IMR-90 (cell line): ENCODE results near the gene CYB5D1. TPM values are rescaled to one million over a fixed set of nuclear protein-coding genes. Genes with fewer than 3 reads are reported as not detected.
A peak's percentile ranks its signal among the peaks of the same experiment; 100 is the strongest.
"Not testable (repeated sequence)": the region's sequence is repeated elsewhere in the genome, so short reads cannot be mapped to it uniquely, and the experiment has no call there.

Experiments
- ATAC-seq: fragments of 200-7000 bp; cut with Tn5 transposase; 2 replicates; pipeline ENCODE4 v1.9.1; 2020; ENCODE audit warnings: low read depth, mild to moderate bottlenecking, moderate library complexity
- BruUV-seq: library from RNA; stranded (reverse); fragments of 400-500 nt; replicated peaks from 2 replicates; lab custom pipeline; 2021; lab: Mats Ljungman, UMichigan
- CTCF ChIA-PET: fragments of 300-600 bp; formaldehyde crosslinking; extraction: SDS; loops from one replicate; lab custom pipeline; 2021; ENCODE audit warnings: antibody characterized with exemption; lab: Yijun Ruan, JAX
- POLR2A ChIA-PET: fragments of 300-600 bp; sonication (Branson Sonifier 250); formaldehyde crosslinking; loops from one replicate; lab custom pipeline; 2022; ENCODE audit warnings: antibody characterized with exemption; ENCODE audit not compliant: unreplicated experiment; lab: Charles Lee
- DNase-seq: peaks from one replicate; pipeline ENCODE4 v3.0.0; 2013
- H2AFZ ChIP-seq: replicated peaks from 2 replicates; pipeline ENCODE3; 2013; ENCODE audit warnings: low read length, mild to moderate bottlenecking; ENCODE audit not compliant: poor library complexity
- H2AK5ac ChIP-seq: 2 replicates; pipeline ENCODE4 v1.6.1; 2013; ENCODE audit warnings: low read depth, low read length, inconsistent platforms
- H2AK9ac ChIP-seq: replicated peaks from 2 replicates; pipeline ENCODE3; 2013; ENCODE audit warnings: mild to moderate bottlenecking, low read depth, low read length, moderate library complexity; ENCODE audit not compliant: poor library complexity
- H2BK120ac ChIP-seq: 2 replicates; pipeline ENCODE4 v1.6.1; 2013; ENCODE audit warnings: low read depth, low read length, inconsistent platforms
- H2BK15ac ChIP-seq: 3 replicates; pipeline ENCODE4 v1.6.1; 2013; ENCODE audit warnings: low read depth, low read length, inconsistent platforms
- H2BK20ac ChIP-seq: 2 replicates; pipeline ENCODE4 v1.6.1; 2013; ENCODE audit warnings: low read depth, mild to moderate bottlenecking, inconsistent platforms, low read length, moderate library complexity
- H2BK5ac ChIP-seq: 2 replicates; pipeline ENCODE4 v1.6.1; 2013; ENCODE audit warnings: mild to moderate bottlenecking, low read depth, low read length, inconsistent platforms; ENCODE audit not compliant: poor library complexity, severe bottlenecking
- H3K14ac ChIP-seq: replicated peaks from 2 replicates; pipeline ENCODE4 v1.6.1; 2013; ENCODE audit warnings: low read depth, low read length, inconsistent platforms
- H3K18ac ChIP-seq: 2 replicates; pipeline ENCODE4 v1.6.1; 2013; ENCODE audit warnings: low read depth, low read length, control low read depth
- H3K23ac ChIP-seq: 2 replicates; pipeline ENCODE4 v1.6.1; 2013; ENCODE audit warnings: low read depth, low read length, inconsistent platforms
- H3K27ac ChIP-seq: 2 replicates; pipeline ENCODE4 v1.5.1; 2013; ENCODE audit warnings: mild to moderate bottlenecking, control low read depth, low read length; ENCODE audit not compliant: insufficient read depth
- H3K27me3 ChIP-seq: 2 replicates; pipeline ENCODE4 v1.6.1; 2013; ENCODE audit warnings: low read length; ENCODE audit not compliant: control insufficient read depth, insufficient read depth
- H3K36me3 ChIP-seq: 2 replicates; pipeline ENCODE4 v1.6.1; 2013; ENCODE audit warnings: low read length, mixed read lengths; ENCODE audit not compliant: control insufficient read depth, insufficient read depth
- H3K4ac ChIP-seq: 2 replicates; pipeline ENCODE4 v1.6.1; 2013; ENCODE audit warnings: low read depth, low read length, inconsistent platforms
- H3K4me1 ChIP-seq: 2 replicates; pipeline ENCODE4 v1.6.1; 2013; ENCODE audit warnings: low read length, mixed read lengths; ENCODE audit not compliant: control insufficient read depth, insufficient read depth
- H3K4me2 ChIP-seq: 2 replicates; pipeline ENCODE4 v1.6.1; 2013; ENCODE audit warnings: low read depth, mild to moderate bottlenecking, control low read depth, low read length, moderate library complexity
- H3K4me3 ChIP-seq: 2 replicates; pipeline ENCODE4 v1.5.1; 2013; ENCODE audit warnings: low read depth, mild to moderate bottlenecking, control low read depth, low read length, moderate library complexity; ENCODE audit not compliant: insufficient read depth
- H3K56ac ChIP-seq: 2 replicates; pipeline ENCODE4 v1.6.1; 2013; ENCODE audit warnings: low read length, inconsistent platforms; ENCODE audit not compliant: insufficient read depth; ENCODE audit errors: extremely low read depth
- H3K79me1 ChIP-seq, 2 experiments: 2 replicates each; pipeline ENCODE4 v1.6.1; 2013; ENCODE audit warnings: low read length in 2 of 2, inconsistent platforms in 1 of 2, low read depth in 1 of 2
- H3K9ac ChIP-seq: 2 replicates; pipeline ENCODE4 v1.6.1; 2013; ENCODE audit warnings: low read depth, low read length, control low read depth
- H3K9me1 ChIP-seq: 2 replicates; pipeline ENCODE4 v1.6.1; 2013; ENCODE audit warnings: low read length, inconsistent platforms; ENCODE audit not compliant: insufficient read depth
- H3K9me3 ChIP-seq: 2 replicates; pipeline ENCODE4 v1.6.1; 2013; ENCODE audit warnings: low read length; ENCODE audit not compliant: control insufficient read depth, insufficient read depth
- H4K20me1 ChIP-seq: 2 replicates; pipeline ENCODE4 v1.6.1; 2013; ENCODE audit warnings: low read length, inconsistent platforms; ENCODE audit not compliant: insufficient read depth
- H4K5ac ChIP-seq: 2 replicates; pipeline ENCODE4 v1.6.1; 2013; ENCODE audit warnings: mild to moderate bottlenecking, low read depth, low read length, control low read depth
- H4K8ac ChIP-seq, 2 experiments: 2 replicates each; pipeline ENCODE4 v1.6.1; 2013; ENCODE audit warnings: low read depth in 2 of 2, low read length in 2 of 2, control low read depth in 1 of 2, inconsistent platforms in 1 of 2
- H4K91ac ChIP-seq: 2 replicates; pipeline ENCODE4 v1.6.1; 2013; ENCODE audit warnings: low read depth, low read length, inconsistent platforms; ENCODE audit not compliant: insufficient read depth
- CEBPB ChIP-seq: IDR thresholded peaks from 2 replicates; pipeline ENCODE4 v1.6.1; 2012; ENCODE audit warnings: low read depth, low read length, improper control_type of control experiment
- WGBS, 2 experiments: methylation state at CpG; one replicate each; pipeline versions ENCODE4 v1.1.5 to v1.1.7; 2013; ENCODE audit warnings: missing lambda C conversion rate in 2 of 2; ENCODE audit not compliant: insufficient read length in 1 of 2; ENCODE audit errors: extremely low coverage in 2 of 2; 5-methylcytosine and 5-hydroxymethylcytosine counted together
- dilution Hi-C: fragments of 300-500 bp; cut with HindIII; formaldehyde crosslinking; loops from one replicate; pipeline ENCODE4 v1.14.3; 2018; ENCODE audit warnings: low sequenced_read_pairs; ENCODE audit not compliant: unreplicated experiment
- in situ Hi-C: fragments of 300-500 bp; cut with MboI; formaldehyde crosslinking; loops from 3 replicates; pipeline ENCODE4 v1.14.3; 2019; ENCODE audit warnings: low sequenced_read_pairs, inconsistent platforms, mixed read lengths
- intact Hi-C: fragments of 100-400 bp; cut with micrococcal nuclease; formaldehyde crosslinking; loops from 2 replicates; pipeline ENCODE4 v1.10.0; 2022
- polyA plus RNA-seq, 3 experiments: library from polyadenylated mRNA; depleted of rRNA; stranded (reverse); fragments of >200 nt; gene quantifications; 2 replicates each; pipeline ENCODE4 v1.2.3, GENCODE V29; 2012; ENCODE audit warnings: low replicate concordance in 1 of 3
- total RNA-seq: library from RNA; depleted of rRNA; stranded (reverse); fragments of >200 nt; gene quantifications from 2 replicates; pipeline ENCODE4 v1.2.3, GENCODE V29; 2012

CYB5D1 gene
- total and polyA plus RNA-seq, 2 of the 4 experiments (the other 2 are of a cell fraction) = 8.8 to 10.8 TPM

GRCh38 chr17:7809791-7810343 is 47.9 kb upstream of the CYB5D1 start:
- Histone ChIP-seq H3K27me3 (peaks cover 17% of the 10 kb centered on the region), H2AK5ac (peak overlapping the region; percentile 25)
- H3K4me3 ChIP-seq, H3K36me3 ChIP-seq, ATAC-seq, H4K8ac ChIP-seq, POLR2A ChIA-PET, H3K9ac ChIP-seq, H3K9me1 ChIP-seq, H3K4ac ChIP-seq, H2BK15ac ChIP-seq, H3K79me1 ChIP-seq, H2AFZ ChIP-seq, H4K91ac ChIP-seq, dilution Hi-C loops, H4K20me1 ChIP-seq, H3K23ac ChIP-seq, in situ Hi-C loops, H3K56ac ChIP-seq, H2BK120ac ChIP-seq, H3K4me2 ChIP-seq, H2BK20ac ChIP-seq, H3K14ac ChIP-seq, H3K9me3 ChIP-seq, H2AK9ac ChIP-seq, intact Hi-C loops, H4K5ac ChIP-seq, H3K18ac ChIP-seq, H2BK5ac ChIP-seq, H3K4me1 ChIP-seq, BruUV-seq, H3K27ac ChIP-seq: not testable (repeated sequence)
- CTCF ChIA-PET = interaction anchor here (0.7 kb wide), 1 partner anchor 41 kb away, joined by 3 read pairs; no protein-coding TSS in a partner anchor
- no CpG with 5 or more reads among the region's 9 CpGs for WGBS, 2 experiments
- TF ChIP-seq CEBPB = peak; percentile 79
- peak; percentile 21 for DNase-seq
